WTC11 (cell line): ENCODE data around the gene CHID1. TPM values are rescaled to one million over a fixed set of nuclear protein-coding genes. Genes with fewer than 3 reads are reported as not detected.

Experiments
- ATAC-seq: fragments of 200-7000 bp; cut with Tn5 transposase; 2 replicates; pipeline ENCODE4 v1.10.0; 2021; ENCODE audit warnings: mild to moderate bottlenecking, moderate library complexity
- CTCF ChIA-PET: fragments of 300-600 bp; sonication (Branson Sonifier 250); formaldehyde crosslinking; loops from one replicate; lab custom pipeline; 2021; ENCODE audit warnings: antibody characterized with exemption; lab: Charles Lee
- POLR2A ChIA-PET: fragments of 350-600 bp; sonication (Branson Sonifier 250); formaldehyde crosslinking; loops from one replicate; lab custom pipeline; 2021; ENCODE audit warnings: antibody characterized with exemption; lab: Charles Lee
- DNase-seq: peaks from one replicate; pipeline ENCODE4 v3.0.0; 2021; ENCODE audit warnings: low spot score
- H3K27ac Mint-ChIP-seq: 2 replicates; pipeline ENCODE4 v1.8.0; 2021; ENCODE audit warnings: mixed read lengths
- H3K27me3 Mint-ChIP-seq: 2 replicates; pipeline ENCODE4 v1.8.0; 2021; ENCODE audit warnings: low read depth, mild to moderate bottlenecking, moderate library complexity, mixed read lengths
- H3K36me3 Mint-ChIP-seq: 2 replicates; pipeline ENCODE4 v1.8.0; 2021; ENCODE audit warnings: mixed read lengths
- H3K4me1 Mint-ChIP-seq: 2 replicates; pipeline ENCODE4 v1.8.0; 2022; ENCODE audit warnings: mixed read lengths
- H3K4me3 Mint-ChIP-seq: 2 replicates; pipeline ENCODE4 v1.8.0; 2021; ENCODE audit warnings: mild to moderate bottlenecking, moderate library complexity, mixed read lengths
- H3K9me3 Mint-ChIP-seq: 2 replicates; pipeline ENCODE4 v1.8.0; 2021; ENCODE audit warnings: mixed read lengths
- AFF4 ChIP-seq: sonication (generic); formaldehyde crosslinking; IDR thresholded peaks from 2 replicates; pipeline ENCODE4 v1.8.1; 2023; ENCODE audit warnings: mild to moderate bottlenecking, missing genetic modification reagents, borderline replicate concordance
- CREM ChIP-seq: sonication (generic); formaldehyde crosslinking; IDR thresholded peaks from 2 replicates; pipeline ENCODE4 v1.8.1; 2022; ENCODE audit warnings: mild to moderate bottlenecking, missing genetic modification reagents, moderate library complexity
- ESRRA ChIP-seq: sonication (generic); formaldehyde crosslinking; IDR thresholded peaks from 2 replicates; pipeline ENCODE4 v1.8.1; 2022; ENCODE audit warnings: mild to moderate bottlenecking, missing genetic modification reagents, borderline replicate concordance
- GABPB1 ChIP-seq: sonication (generic); formaldehyde crosslinking; IDR thresholded peaks from 2 replicates; pipeline ENCODE4 v1.8.1; 2023; ENCODE audit warnings: mild to moderate bottlenecking, missing genetic modification reagents
- GRHL2 ChIP-seq: fragments of 250-450 bp; sonication (Bioruptor Pico); IDR thresholded peaks from 2 replicates; pipeline ENCODE4 v1.8.0; 2022; ENCODE audit warnings: mild to moderate bottlenecking, moderate library complexity; ENCODE audit not compliant: insufficient replicate concordance, severe bottlenecking
- MYBL2 ChIP-seq: sonication (generic); formaldehyde crosslinking; IDR thresholded peaks from 2 replicates; pipeline ENCODE4 v1.8.1; 2023; ENCODE audit warnings: mild to moderate bottlenecking, moderate library complexity, missing genetic modification reagents
- RELA ChIP-seq: sonication (generic); formaldehyde crosslinking; IDR thresholded peaks from 2 replicates; pipeline ENCODE4 v1.8.1; 2022; ENCODE audit warnings: missing genetic modification reagents, mild to moderate bottlenecking, borderline replicate concordance
- SMAD3 ChIP-seq: sonication (generic); formaldehyde crosslinking; IDR thresholded peaks from 2 replicates; pipeline ENCODE4 v1.8.0; 2022; ENCODE audit warnings: missing genetic modification reagents, mild to moderate bottlenecking, borderline replicate concordance
- ZNF121 ChIP-seq: sonication (generic); formaldehyde crosslinking; IDR thresholded peaks from 2 replicates; pipeline ENCODE4 v1.8.0; 2023; ENCODE audit warnings: missing genetic modification reagents
- ZNF138 ChIP-seq: sonication (generic); formaldehyde crosslinking; conservative IDR thresholded peaks from 2 replicates; pipeline ENCODE4 v1.8.1; 2022; ENCODE audit warnings: mild to moderate bottlenecking, moderate library complexity, missing genetic modification reagents
- ZNF425 ChIP-seq: fragments of 250-450 bp; sonication (Bioruptor Pico); conservative IDR thresholded peaks from 2 replicates; pipeline ENCODE4 v1.9.0; 2021; ENCODE audit warnings: mild to moderate bottlenecking
- ZNF671 ChIP-seq: fragments of 250-450 bp; sonication (Bioruptor Pico); IDR thresholded peaks from 2 replicates; pipeline ENCODE4 v1.8.0; 2021; ENCODE audit warnings: mild to moderate bottlenecking
- total RNA-seq: library from RNA; stranded (reverse); gene quantifications from 3 replicates; pipeline ENCODE4 v1.2.3, GENCODE V29; 2021
- TF ChIP-seq, protein P1 (sequence below): sonication (generic); formaldehyde crosslinking; conservative IDR thresholded peaks from 2 replicates; pipeline ENCODE4 v1.8.1; 2022; ENCODE audit warnings: mild to moderate bottlenecking, missing genetic modification reagents
- TF ChIP-seq, protein P2 (sequence below): fragments of 200-600 bp; IDR thresholded peaks from 2 replicates; pipeline ENCODE4 v1.8.0; 2022; ENCODE audit warnings: antibody characterized with exemption
- TF ChIP-seq, protein P3 (sequence below): sonication (generic); formaldehyde crosslinking; IDR thresholded peaks from 2 replicates; pipeline ENCODE4 v1.8.1; 2023; ENCODE audit warnings: mild to moderate bottlenecking, missing genetic modification reagents
- TF ChIP-seq, protein P4 (sequence below): sonication (generic); formaldehyde crosslinking; IDR thresholded peaks from 2 replicates; pipeline ENCODE4 v1.8.0; 2022; ENCODE audit warnings: missing genetic modification reagents

CHID1 gene
- total RNA-seq, 1 experiment from 2014 or later, result 92.8 TPM

GRCh38 chr11:884578-885070 is 26.0 kb downstream of the CHID1 start (continued):
- TF ChIP-seq RELA (CRISPR knock-in tag) (no peak), AFF4 (CRISPR knock-in tag) (no peak), ZNF425 (CRISPR knock-in tag) (no peak), ZNF138 (CRISPR knock-in tag) (no peak), ESRRA (CRISPR knock-in tag) (no peak)
- TF ChIP-seq, protein P1, sequence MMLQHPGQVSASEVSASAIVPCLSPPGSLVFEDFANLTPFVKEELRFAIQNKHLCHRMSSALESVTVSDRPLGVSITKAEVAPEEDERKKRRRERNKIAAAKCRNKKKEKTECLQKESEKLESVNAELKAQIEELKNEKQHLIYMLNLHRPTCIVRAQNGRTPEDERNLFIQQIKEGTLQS, result no peak

- Mint-ChIP-seq H3K4me3 (no peak overlapping the region), H3K9me3 (no peaks in the 10 kb centered on the region), H3K27me3 (no peaks in the 10 kb centered on the region), H3K36me3 (peaks cover 37% of the 10 kb centered on the region), H3K4me1 (no peaks in the 10 kb centered on the region), H3K27ac (no peak overlapping the region)
- DNase-seq (no peak), ATAC-seq (no peak)
- CTCF ChIA-PET, result interaction anchor here (0.8 kb wide), 1 partner anchor 14 kb away, joined by 3 read pairs; no protein-coding TSS in a partner anchor
- POLR2A ChIA-PET, result no interaction called here
- TF ChIP-seq, protein P2, sequence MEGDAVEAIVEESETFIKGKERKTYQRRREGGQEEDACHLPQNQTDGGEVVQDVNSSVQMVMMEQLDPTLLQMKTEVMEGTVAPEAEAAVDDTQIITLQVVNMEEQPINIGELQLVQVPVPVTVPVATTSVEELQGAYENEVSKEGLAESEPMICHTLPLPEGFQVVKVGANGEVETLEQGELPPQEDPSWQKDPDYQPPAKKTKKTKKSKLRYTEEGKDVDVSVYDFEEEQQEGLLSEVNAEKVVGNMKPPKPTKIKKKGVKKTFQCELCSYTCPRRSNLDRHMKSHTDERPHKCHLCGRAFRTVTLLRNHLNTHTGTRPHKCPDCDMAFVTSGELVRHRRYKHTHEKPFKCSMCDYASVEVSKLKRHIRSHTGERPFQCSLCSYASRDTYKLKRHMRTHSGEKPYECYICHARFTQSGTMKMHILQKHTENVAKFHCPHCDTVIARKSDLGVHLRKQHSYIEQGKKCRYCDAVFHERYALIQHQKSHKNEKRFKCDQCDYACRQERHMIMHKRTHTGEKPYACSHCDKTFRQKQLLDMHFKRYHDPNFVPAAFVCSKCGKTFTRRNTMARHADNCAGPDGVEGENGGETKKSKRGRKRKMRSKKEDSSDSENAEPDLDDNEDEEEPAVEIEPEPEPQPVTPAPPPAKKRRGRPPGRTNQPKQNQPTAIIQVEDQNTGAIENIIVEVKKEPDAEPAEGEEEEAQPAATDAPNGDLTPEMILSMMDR, result no peak
- no peak for TF ChIP-seq ZNF121 (CRISPR knock-in tag)
- no peak for TF ChIP-seq GABPB1
- no peak for TF ChIP-seq SMAD3
- TF ChIP-seq, protein P3, sequence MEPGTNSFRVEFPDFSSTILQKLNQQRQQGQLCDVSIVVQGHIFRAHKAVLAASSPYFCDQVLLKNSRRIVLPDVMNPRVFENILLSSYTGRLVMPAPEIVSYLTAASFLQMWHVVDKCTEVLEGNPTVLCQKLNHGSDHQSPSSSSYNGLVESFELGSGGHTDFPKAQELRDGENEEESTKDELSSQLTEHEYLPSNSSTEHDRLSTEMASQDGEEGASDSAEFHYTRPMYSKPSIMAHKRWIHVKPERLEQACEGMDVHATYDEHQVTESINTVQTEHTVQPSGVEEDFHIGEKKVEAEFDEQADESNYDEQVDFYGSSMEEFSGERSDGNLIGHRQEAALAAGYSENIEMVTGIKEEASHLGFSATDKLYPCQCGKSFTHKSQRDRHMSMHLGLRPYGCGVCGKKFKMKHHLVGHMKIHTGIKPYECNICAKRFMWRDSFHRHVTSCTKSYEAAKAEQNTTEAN, result no peak
- no peak for TF ChIP-seq GRHL2 (CRISPR knock-in tag)
- TF ChIP-seq, protein P4, sequence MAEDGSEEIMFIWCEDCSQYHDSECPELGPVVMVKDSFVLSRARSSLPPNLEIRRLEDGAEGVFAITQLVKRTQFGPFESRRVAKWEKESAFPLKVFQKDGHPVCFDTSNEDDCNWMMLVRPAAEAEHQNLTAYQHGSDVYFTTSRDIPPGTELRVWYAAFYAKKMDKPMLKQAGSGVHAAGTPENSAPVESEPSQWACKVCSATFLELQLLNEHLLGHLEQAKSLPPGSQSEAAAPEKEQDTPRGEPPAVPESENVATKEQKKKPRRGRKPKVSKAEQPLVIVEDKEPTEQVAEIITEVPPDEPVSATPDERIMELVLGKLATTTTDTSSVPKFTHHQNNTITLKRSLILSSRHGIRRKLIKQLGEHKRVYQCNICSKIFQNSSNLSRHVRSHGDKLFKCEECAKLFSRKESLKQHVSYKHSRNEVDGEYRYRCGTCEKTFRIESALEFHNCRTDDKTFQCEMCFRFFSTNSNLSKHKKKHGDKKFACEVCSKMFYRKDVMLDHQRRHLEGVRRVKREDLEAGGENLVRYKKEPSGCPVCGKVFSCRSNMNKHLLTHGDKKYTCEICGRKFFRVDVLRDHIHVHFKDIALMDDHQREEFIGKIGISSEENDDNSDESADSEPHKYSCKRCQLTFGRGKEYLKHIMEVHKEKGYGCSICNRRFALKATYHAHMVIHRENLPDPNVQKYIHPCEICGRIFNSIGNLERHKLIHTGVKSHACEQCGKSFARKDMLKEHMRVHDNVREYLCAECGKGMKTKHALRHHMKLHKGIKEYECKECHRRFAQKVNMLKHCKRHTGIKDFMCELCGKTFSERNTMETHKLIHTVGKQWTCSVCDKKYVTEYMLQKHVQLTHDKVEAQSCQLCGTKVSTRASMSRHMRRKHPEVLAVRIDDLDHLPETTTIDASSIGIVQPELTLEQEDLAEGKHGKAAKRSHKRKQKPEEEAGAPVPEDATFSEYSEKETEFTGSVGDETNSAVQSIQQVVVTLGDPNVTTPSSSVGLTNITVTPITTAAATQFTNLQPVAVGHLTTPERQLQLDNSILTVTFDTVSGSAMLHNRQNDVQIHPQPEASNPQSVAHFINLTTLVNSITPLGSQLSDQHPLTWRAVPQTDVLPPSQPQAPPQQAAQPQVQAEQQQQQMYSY (CRISPR knock-in tag), result no peak
- no peak for TF ChIP-seq MYBL2
- no peak for TF ChIP-seq ZNF671 (CRISPR knock-in tag)
- TF ChIP-seq CREM (CRISPR knock-in tag), result no peak
Measured at GRCh38 chr11:883527-883926, 27.1 kb downstream of the CHID1 start.
